B cell (primary cell): Measurements from ENCODE around the gene KIAA0825. TPM values are rescaled to one million over a fixed set of nuclear protein-coding genes. Genes with fewer than 3 reads are reported as not detected.

Experiments
- ATAC-seq: fragments of 200-7000 bp; cut with Tn5 transposase; one replicate; pipeline ENCODE4 v1.10.0; 2021; ENCODE audit warnings: low read depth, mild to moderate bottlenecking, moderate number of reproducible peaks, moderate library complexity
- CTCF ChIA-PET: fragments of 350-600 bp; sonication (Branson Sonifier 250); formaldehyde crosslinking; loops from one replicate; lab custom pipeline; 2021; ENCODE audit warnings: antibody characterized with exemption, inconsistent platforms; lab: Charles Lee
- POLR2A ChIA-PET: fragments of 350-600 bp; sonication (Branson Sonifier 250); formaldehyde crosslinking; loops from one replicate; lab custom pipeline; 2021; ENCODE audit warnings: antibody characterized with exemption; lab: Charles Lee
- DNase-seq: peaks from one replicate; pipeline ENCODE4 v3.0.0; 2013
- H2AFZ ChIP-seq: 2 replicates; pipeline ENCODE4 v1.6.1; 2012; ENCODE audit warnings: mild to moderate bottlenecking, low read depth, low read length; ENCODE audit not compliant: insufficient read depth, poor library complexity, severe bottlenecking
- H3K27ac ChIP-seq, 2 donors: 1 replicate in 1 of 2; 2 replicates in 1 of 2; pipeline ENCODE4 v1.5.1; 2012 to 2013; ENCODE audit warnings: low read length in 2 of 2, mild to moderate bottlenecking in 2 of 2, moderate library complexity in 1 of 2
- H3K27me3 ChIP-seq, 4 experiments: fragments of 200-600 bp in 1 of 4; sonication (generic) in 1 of 4; replicated peaks in 1 of 4; 1 replicate in 2 of 4; 2 replicates in 2 of 4; pipeline versions ENCODE4 v1.6.1 to v1.7.0; 2013 to 2016; ENCODE audit warnings: low read length in 3 of 4, mild to moderate bottlenecking in 2 of 4, mixed read lengths in 1 of 4, moderate library complexity in 1 of 4; ENCODE audit not compliant: insufficient read depth in 4 of 4, control insufficient read depth in 3 of 4; ENCODE audit errors: control extremely low read depth in 1 of 4
- H3K36me3 ChIP-seq, 2 experiments: replicated peaks in 1 of 2; 1 replicate in 1 of 2; 2 replicates in 1 of 2; pipeline versions ENCODE4 v1.6.1 to v1.7.1; 2013; ENCODE audit warnings: low read length in 1 of 2; ENCODE audit not compliant: insufficient read depth in 2 of 2, control insufficient read depth in 1 of 2; ENCODE audit errors: control extremely low read depth in 1 of 2, extremely low read depth in 1 of 2
- H3K4me1 ChIP-seq, 2 donors: fragments of 200-600 bp in 1 of 2; sonication (generic) in 1 of 2; 1 replicate in 1 of 2; 2 replicates in 1 of 2; pipeline versions ENCODE4 v1.5.1 to v1.6.1; 2013 to 2017; ENCODE audit warnings: low read length in 2 of 2; ENCODE audit not compliant: control insufficient read depth in 2 of 2, insufficient read depth in 2 of 2
- H3K4me2 ChIP-seq: replicated peaks from 2 replicates; pipeline ENCODE3; 2012; ENCODE audit warnings: mild to moderate bottlenecking, low read depth, low read length; ENCODE audit not compliant: poor library complexity, severe bottlenecking
- H3K4me3 ChIP-seq, 5 experiments: fragments of 200-600 bp in 1 of 5; sonication (generic) in 1 of 5; 1 replicate in 3 of 5; 2 replicates in 2 of 5; pipeline versions ENCODE4 v1.5.1 to v1.7.0; 2011 to 2016; ENCODE audit warnings: low read length in 4 of 5, mild to moderate bottlenecking in 4 of 5, low read depth in 2 of 5, control low read depth in 1 of 5, moderate library complexity in 1 of 5; ENCODE audit not compliant: insufficient read depth in 1 of 5; ENCODE audit errors: control extremely low read depth in 1 of 5, extremely low read depth in 1 of 5
- H3K79me2 ChIP-seq: fragments of 200-600 bp; sonication (generic); one replicate; pipeline ENCODE4 v1.6.0; 2016; ENCODE audit warnings: low read length; ENCODE audit not compliant: control insufficient read depth, insufficient read depth
- H3K9ac ChIP-seq: fragments of 200-600 bp; sonication (generic); 2 replicates; pipeline ENCODE4 v1.6.1; 2017; ENCODE audit warnings: mild to moderate bottlenecking, low read length, moderate library complexity
- H3K9me3 ChIP-seq, 3 donors: one replicate each; pipeline versions ENCODE4 v1.6.1 to v1.7.1; 2013; ENCODE audit warnings: low read length in 2 of 3; ENCODE audit not compliant: control insufficient read depth in 2 of 3, insufficient read depth in 1 of 3; ENCODE audit errors: control extremely low read depth in 1 of 3
- H4K20me1 ChIP-seq: 2 replicates; pipeline ENCODE4 v1.6.0; 2012; ENCODE audit warnings: mild to moderate bottlenecking, low read length; ENCODE audit not compliant: insufficient read depth, control insufficient read depth, poor library complexity, severe bottlenecking
- H3K27ac Mint-ChIP-seq: one replicate; pipeline ENCODE4 v1.8.0; 2021; ENCODE audit warnings: mixed read lengths
- H3K27me3 Mint-ChIP-seq: one replicate; pipeline ENCODE4 v1.8.0; 2021; ENCODE audit warnings: mixed read lengths
- H3K4me1 Mint-ChIP-seq: one replicate; pipeline ENCODE4 v1.8.0; 2021; ENCODE audit warnings: mixed read lengths
- H3K4me3 Mint-ChIP-seq: one replicate; pipeline ENCODE4 v1.8.0; 2021; ENCODE audit warnings: mixed read lengths
- H3K9me3 Mint-ChIP-seq: one replicate; pipeline ENCODE4 v1.8.0; 2022; ENCODE audit warnings: mixed read lengths; ENCODE audit not compliant: insufficient read depth
- EZH2 ChIP-seq: IDR thresholded peaks from 2 replicates; pipeline ENCODE4 v1.6.1; 2012; ENCODE audit warnings: borderline replicate concordance, low read depth, mild to moderate bottlenecking, moderate library complexity, low read length; ENCODE audit not compliant: insufficient read depth, poor library complexity, severe bottlenecking
- WGBS: methylation state at CpG from one replicate; pipeline ENCODE4 v1.1.5; 2013; ENCODE audit warnings: missing lambda C conversion rate; ENCODE audit not compliant: insufficient coverage; 5-methylcytosine and 5-hydroxymethylcytosine counted together
- intact Hi-C: fragments of 100-400 bp; cut with micrococcal nuclease; formaldehyde crosslinking; loops from one replicate; pipeline ENCODE4 v1.10.0; 2022
- polyA plus RNA-seq: library from polyadenylated mRNA; depleted of rRNA; stranded (reverse); fragments of >200 nt; gene quantifications from 2 replicates; pipeline ENCODE4 v1.2.3, GENCODE V29; 2012
- total RNA-seq, 2 donors: library from RNA; stranded (reverse); fragments of 120-200 nt in 1 of 2; gene quantifications; 1 replicate in 1 of 2; 2 replicates in 1 of 2; pipeline versions ENCODE4 v1.2.3 to v1.2.4, GENCODE V29; 2013 to 2022
- TF ChIP-seq, protein P1 (sequence below): fragments of 200-600 bp; IDR thresholded peaks from one replicate; pipeline ENCODE4 v1.8.0; 2022; ENCODE audit warnings: antibody characterized with exemption, mild to moderate bottlenecking

KIAA0825 gene
- total and polyA plus RNA-seq, 2 donors (not counting 1 experiment from before 2014, with no cell fraction given), result 0.43 to 2.7 TPM

GRCh38 chr5:94471521-94471920 is 146.9 kb downstream of the KIAA0825 start:
- Histone ChIP-seq H4K20me1 (no peaks in the 10 kb centered on the region), H3K4me2 (no peak overlapping the region), H3K27ac (no peak overlapping the region), H3K36me3 (no peaks in the 10 kb centered on the region), H3K9me3 (no peaks in the 10 kb centered on the region), H3K9ac (no peak overlapping the region), H3K4me1 (no peaks in the 10 kb centered on the region), H3K4me3 (no peak overlapping the region), H2AFZ (no peak overlapping the region), H3K79me2 (no peaks in the 10 kb centered on the region), H3K27me3 (no peaks in the 10 kb centered on the region)
- TF ChIP-seq, protein P1, sequence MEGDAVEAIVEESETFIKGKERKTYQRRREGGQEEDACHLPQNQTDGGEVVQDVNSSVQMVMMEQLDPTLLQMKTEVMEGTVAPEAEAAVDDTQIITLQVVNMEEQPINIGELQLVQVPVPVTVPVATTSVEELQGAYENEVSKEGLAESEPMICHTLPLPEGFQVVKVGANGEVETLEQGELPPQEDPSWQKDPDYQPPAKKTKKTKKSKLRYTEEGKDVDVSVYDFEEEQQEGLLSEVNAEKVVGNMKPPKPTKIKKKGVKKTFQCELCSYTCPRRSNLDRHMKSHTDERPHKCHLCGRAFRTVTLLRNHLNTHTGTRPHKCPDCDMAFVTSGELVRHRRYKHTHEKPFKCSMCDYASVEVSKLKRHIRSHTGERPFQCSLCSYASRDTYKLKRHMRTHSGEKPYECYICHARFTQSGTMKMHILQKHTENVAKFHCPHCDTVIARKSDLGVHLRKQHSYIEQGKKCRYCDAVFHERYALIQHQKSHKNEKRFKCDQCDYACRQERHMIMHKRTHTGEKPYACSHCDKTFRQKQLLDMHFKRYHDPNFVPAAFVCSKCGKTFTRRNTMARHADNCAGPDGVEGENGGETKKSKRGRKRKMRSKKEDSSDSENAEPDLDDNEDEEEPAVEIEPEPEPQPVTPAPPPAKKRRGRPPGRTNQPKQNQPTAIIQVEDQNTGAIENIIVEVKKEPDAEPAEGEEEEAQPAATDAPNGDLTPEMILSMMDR, result no peak
- no peak for TF ChIP-seq EZH2
- Mint-ChIP-seq H3K4me3 (no peak overlapping the region), H3K4me1 (no peaks in the 10 kb centered on the region), H3K9me3 (no peaks in the 10 kb centered on the region), H3K27me3 (no peaks in the 10 kb centered on the region), H3K27ac (no peak overlapping the region)
- ChIA-PET POLR2A (no interaction called here), CTCF (no interaction called here)
- no CpG with 5 or more reads among the region's 3 CpGs for WGBS
- ATAC-seq (no peak), DNase-seq (no peak)
- intact Hi-C loops, result no loop called here

GRCh38 chr5:94470802-94471201 is 147.6 kb downstream of the KIAA0825 start:
- H3K27ac Mint-ChIP-seq, result no peak overlapping the region
- no peak for TF ChIP-seq EZH2
- TF ChIP-seq, protein P1, result no peak
- H3K27me3 ChIP-seq, result no peaks in the 10 kb centered on the region
- H2AFZ ChIP-seq, result no peak overlapping the region
- H3K9me3 Mint-ChIP-seq, result no peaks in the 10 kb centered on the region
- intact Hi-C loops, result no loop called here
- no peaks in the 10 kb centered on the region for H3K4me1 Mint-ChIP-seq
- H3K27me3 Mint-ChIP-seq, result no peaks in the 10 kb centered on the region
- H4K20me1 ChIP-seq, result no peaks in the 10 kb centered on the region
- H3K9ac ChIP-seq, result no peak overlapping the region
- no peaks in the 10 kb centered on the region for H3K36me3 ChIP-seq
- no peak overlapping the region for H3K4me3 ChIP-seq
- DNase-seq, result no peak
- H3K4me1 ChIP-seq, result no peaks in the 10 kb centered on the region
- 93% methylated on average over 2 of the region's 6 CpGs for WGBS
- POLR2A ChIA-PET, result no interaction called here
- H3K4me2 ChIP-seq, result no peak overlapping the region
- H3K79me2 ChIP-seq, result no peaks in the 10 kb centered on the region
- no peak overlapping the region for H3K4me3 Mint-ChIP-seq
- no peak overlapping the region for H3K27ac ChIP-seq
- ATAC-seq, result no peak
- CTCF ChIA-PET, result no interaction called here
- H3K9me3 ChIP-seq, result no peaks in the 10 kb centered on the region
